GM12891 (cell line): Measurements from ENCODE around the gene DIP2B.
A peak's percentile ranks its signal among the peaks of the same experiment; 100 is the strongest.

Source experiments
- DNase-seq: peaks from one replicate; pipeline ENCODE4 v3.0.0; 2011; ENCODE audit warnings: low spot score; ENCODE audit not compliant: insufficient read length
- FAIRE-seq: peaks from 2 replicates; lab custom pipeline; 2011; peaks lifted over from hg19 to GRCh38; lab: Jason Lieb, UNC
- PAX5 ChIP-seq: IDR thresholded peaks from 2 replicates; pipeline ENCODE4 v1.6.1; 2011; ENCODE audit warnings: low read length, moderate library complexity, mild to moderate bottlenecking; ENCODE audit not compliant: insufficient read depth, severe bottlenecking
- POLR2A ChIP-seq: IDR thresholded peaks from 2 replicates; pipeline ENCODE4 v1.6.1; 2011; ENCODE audit warnings: low read depth, low read length, control low read depth
- POLR2AphosphoS5 ChIP-seq: IDR thresholded peaks from 2 replicates; pipeline ENCODE4 v1.6.1; 2011; ENCODE audit warnings: low read depth, low read length, control low read depth
- POU2F2 ChIP-seq: IDR thresholded peaks from 2 replicates; pipeline ENCODE4 v1.6.1; 2011; ENCODE audit warnings: low read depth, mild to moderate bottlenecking, control low read depth, low read length, moderate library complexity
- SPI1 ChIP-seq: IDR thresholded peaks from 2 replicates; pipeline ENCODE4 v1.6.1; 2011; ENCODE audit warnings: low read depth, low read length, control low read depth
- TAF1 ChIP-seq: IDR thresholded peaks from 2 replicates; pipeline ENCODE4 v1.6.1; 2011; ENCODE audit warnings: low read depth, low read length, control low read depth

Gene DIP2B

DNA sequence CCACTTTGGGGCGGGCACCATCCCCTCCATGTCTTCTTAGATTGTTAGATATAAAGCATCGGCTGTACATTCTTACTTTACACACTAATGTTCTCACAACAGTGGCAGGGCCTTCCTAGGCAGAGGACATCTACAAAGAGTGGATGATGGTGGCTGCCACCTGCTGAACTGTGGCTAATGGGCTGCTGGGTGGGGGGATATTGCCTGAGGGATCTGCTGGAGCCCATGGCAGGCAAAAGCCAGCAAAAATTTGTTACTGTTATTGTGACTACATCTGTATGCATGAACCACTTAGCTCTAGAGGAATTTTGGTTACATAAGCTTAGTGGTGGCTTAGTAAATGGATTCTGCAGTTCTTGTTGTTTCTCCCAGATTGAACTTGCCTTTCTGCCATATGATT lies 52.6 kb downstream of the DIP2B start:
- FAIRE-seq: no peak
- TF ChIP-seq POLR2AphosphoS5 (no peak), SPI1 (no peak), POU2F2 (no peak)
- DNase-seq: no peak

DNA sequence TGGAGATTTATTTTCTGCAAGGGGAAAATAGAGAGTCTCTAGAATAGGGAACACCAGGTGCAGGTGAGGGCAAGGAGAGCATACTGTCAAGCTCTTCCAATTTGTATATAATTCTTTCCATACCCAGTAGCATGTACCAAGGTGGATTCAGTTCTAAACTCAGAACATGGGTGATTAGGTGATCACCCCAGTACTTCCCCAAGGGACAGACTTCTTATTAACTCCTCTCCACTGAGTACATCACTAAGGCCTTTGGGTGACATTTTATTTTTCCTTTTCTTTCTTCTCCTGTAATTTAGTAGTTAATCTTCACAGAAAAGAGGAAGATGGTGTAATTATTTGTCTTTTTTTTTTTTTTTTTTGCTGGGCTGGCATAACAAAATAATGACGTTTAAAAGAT lies 54.2 kb downstream of the DIP2B start:
- FAIRE-seq (no peak), DNase-seq (no peak)
- TF ChIP-seq PAX5: no peak
- no peak for TF ChIP-seq POU2F2

DNA sequence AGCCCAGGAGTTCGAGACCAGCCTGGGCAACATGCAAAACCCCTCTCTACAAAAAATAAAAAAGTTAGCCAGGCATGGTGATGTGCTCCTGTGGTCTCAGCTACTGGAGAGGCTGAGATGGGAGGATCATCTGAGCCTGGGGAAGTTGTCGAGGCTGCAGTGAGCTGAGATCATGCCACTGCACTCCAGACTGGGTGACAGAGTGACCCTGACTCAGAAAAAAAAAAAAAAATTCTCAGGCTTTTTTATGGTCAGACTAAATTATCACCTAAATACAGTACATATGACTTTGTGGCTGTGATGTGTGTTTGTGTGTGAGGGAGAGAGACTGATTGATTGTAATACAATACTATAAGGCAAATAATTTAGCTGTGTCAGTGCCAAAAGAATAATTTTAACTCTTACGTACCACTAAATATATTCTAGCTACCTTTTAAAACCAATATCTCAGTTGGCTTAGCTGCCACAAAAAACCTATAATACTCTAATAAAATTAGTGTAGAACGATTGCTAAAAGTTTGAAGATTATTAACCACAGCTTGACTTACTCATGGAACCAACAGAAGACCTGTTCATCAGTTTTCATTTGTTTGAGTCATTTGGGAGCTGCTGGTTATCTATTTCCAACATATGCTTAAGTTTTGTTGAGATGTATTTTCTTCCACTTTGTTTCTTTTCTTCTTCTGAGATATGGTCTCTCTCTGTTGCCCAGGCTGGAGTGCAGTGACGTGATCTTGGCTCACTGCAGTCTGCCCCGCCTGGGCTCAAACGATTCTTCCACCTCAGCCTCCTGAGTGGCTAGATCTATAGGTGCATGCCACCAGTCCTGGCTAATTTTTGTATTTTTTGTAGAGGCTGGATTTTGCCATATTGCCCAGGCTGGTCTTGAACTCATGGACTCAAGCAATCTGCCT lies 58.0 kb downstream of the DIP2B start:
- TF ChIP-seq POLR2AphosphoS5: no peak
- TF ChIP-seq SPI1: no peak
- TF ChIP-seq POU2F2: no peak
- no peak for TF ChIP-seq PAX5
- no peak for TF ChIP-seq TAF1
- TF ChIP-seq POLR2A: no peak
- DNase-seq (no peak), FAIRE-seq (no peak)

DNA sequence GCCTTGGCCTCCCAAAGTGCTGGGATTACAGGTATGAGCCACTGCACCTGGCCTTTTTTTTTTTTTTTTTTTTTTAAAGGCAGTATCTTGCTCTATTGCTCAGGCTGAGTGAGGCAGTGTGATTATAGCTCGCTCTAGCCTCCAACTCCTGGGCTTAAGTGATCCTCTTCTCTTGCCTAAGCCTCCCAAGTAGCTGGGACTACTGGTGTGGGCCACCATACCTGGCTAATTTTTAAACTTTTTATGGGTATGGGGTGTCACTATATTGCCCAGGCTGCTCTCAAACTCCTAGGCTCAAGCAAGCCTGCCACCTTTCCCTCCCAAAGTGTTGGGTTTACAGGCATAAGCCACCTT lies 58.6 kb downstream of the DIP2B start:
- no peak for FAIRE-seq
- TF ChIP-seq POU2F2 (no peak), PAX5 (no peak), POLR2AphosphoS5 (no peak), SPI1 (no peak), POLR2A (no peak), TAF1 (no peak)
- DNase-seq: no peak

DNA sequence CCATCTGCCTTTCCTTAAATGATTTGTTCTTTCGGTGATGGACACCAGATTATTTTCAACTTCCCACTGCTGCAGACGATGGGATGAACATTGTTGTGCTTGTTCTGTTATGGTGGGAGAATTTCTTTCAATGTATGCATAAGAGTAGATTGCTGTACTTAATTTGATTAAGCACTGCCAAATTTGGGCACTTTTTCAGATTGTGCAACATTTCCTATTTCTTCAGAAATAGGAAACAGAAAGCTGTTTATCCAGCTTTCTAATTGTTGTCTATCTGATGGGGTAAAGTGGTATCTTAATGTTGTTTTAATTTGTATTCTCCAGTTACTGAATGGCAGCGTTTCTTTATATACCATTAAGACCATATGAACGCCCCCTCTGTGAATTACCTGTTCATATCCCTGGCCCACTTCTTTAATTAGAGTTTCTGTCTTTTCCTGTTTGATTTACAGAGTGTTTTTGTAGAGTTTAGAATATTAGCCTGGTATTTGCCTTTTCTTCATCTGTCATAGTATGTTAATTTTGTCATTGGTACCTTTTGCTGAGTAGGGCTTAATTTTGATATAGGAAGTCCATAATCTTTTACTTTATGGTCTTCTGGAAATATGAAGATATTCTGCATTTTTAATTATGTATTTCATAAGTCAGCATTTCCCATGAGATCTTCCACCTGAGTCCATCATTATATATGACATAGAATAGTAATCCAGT lies 59.6 kb downstream of the DIP2B start:
- DNase-seq: no peak
- peak; percentile 59 for FAIRE-seq
- no peak for TF ChIP-seq POU2F2
- TF ChIP-seq POLR2AphosphoS5: no peak
- TF ChIP-seq PAX5: no peak
- no peak for TF ChIP-seq TAF1
- no peak for TF ChIP-seq POLR2A
- no peak for TF ChIP-seq SPI1

DNA sequence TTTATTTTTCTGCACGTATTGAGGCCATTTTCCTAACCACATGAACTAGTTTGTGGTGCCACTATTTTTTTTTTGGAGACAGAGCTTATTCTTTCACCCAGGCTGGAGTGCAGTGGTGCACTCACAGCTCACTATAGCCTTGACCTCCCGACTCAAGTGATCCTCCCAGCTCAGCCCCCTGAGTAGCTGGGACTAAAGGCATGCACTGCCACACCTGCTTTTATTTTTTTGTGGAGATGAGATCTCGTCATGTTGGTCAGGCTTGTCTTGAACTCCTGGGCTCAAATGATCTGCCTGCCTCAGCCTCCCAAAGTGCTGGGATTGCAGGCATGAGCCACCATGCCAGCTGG lies 60.1 kb downstream of the DIP2B start:
- no peak for DNase-seq
- no peak for TF ChIP-seq PAX5
- TF ChIP-seq POLR2AphosphoS5: no peak
- TF ChIP-seq POU2F2: no peak
- TF ChIP-seq TAF1: no peak
- no peak for FAIRE-seq

DNA sequence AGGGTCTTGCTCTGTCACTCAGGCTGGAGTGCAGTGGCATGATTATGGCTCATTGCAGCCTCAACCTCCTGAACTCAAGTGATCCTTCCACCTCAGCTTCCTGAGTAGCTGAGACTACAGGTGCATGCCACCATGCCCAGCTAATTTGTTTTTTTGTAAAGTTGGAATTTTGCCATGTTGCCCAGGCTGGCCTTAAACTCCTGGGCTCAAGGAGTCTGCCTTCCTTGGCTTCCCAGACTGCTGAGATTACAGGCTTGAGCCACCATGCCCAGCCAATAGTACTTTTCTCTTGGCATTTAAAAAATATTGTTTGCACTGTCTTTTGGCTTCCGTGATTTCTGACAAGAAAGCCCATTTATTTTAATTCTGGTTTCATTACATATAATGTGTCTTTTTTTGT lies 61.3 kb downstream of the DIP2B start:
- no peak for DNase-seq
- TF ChIP-seq POLR2A (no peak), POU2F2 (no peak), SPI1 (no peak), POLR2AphosphoS5 (no peak), PAX5 (no peak), TAF1 (no peak)
- FAIRE-seq: no peak

DNA sequence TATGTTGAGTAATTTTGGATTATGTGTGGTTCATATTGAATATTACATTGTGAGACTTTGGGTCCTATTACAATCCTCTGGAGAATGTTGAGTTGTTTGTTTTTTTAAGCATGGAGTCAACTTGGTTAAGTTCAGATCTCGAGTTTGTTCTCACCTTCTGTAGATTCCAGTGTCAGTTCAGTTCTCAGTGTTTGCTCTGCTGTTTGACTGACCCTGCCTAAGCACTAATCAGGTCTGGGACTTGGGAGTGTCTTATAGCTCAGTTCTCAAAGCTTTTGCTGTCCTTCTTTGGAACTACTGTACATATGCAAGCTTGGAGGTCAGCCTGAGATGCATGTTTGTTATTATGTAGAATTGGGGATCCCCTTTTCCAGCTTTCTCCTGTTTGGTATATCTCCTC lies 63.1 kb downstream of the DIP2B start:
- no peak for DNase-seq
- TF ChIP-seq POLR2AphosphoS5 (no peak), POU2F2 (no peak), POLR2A (no peak), PAX5 (no peak), SPI1 (no peak), TAF1 (no peak)
- peak; percentile 38 for FAIRE-seq

DNA sequence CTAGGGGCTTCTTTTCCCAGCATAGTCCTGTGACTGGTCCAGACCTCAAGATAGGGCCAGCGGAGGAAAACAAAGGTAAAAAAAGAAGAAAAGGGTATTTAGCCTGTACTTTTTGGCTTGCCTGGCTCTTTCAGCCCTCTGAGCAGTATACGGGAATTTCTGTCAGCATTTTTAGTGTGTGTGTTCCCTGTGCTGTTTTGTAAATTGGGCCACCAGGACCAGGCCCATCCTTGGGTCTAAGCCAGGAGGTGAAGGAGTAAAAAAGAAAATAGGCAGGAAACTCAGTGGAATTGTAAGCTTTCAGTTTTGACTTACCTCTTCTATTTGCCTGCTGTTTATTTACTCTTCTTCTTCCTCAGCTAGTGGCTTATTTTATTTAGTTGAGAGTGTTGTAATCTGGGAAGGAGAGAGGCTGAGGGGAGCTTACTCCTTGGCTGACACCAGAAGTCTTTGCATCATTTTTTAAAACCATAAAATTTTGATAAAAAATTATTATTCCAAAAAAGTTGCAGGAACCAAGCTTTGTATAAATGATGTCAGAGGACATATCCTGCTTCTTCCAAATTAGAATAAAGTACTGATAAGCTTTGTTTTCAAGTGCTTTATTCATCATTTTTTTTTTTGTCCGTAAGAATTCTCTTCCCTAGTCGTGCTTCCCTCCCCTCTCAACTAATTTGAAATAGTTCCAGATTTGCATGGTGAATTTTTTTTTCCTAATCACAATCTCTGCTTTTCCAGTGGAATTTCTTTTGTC lies 63.7 kb downstream of the DIP2B start:
- FAIRE-seq (no peak), DNase-seq (no peak)
- TF ChIP-seq POLR2AphosphoS5: no peak
- TF ChIP-seq SPI1: no peak
- no peak for TF ChIP-seq POU2F2

DNA sequence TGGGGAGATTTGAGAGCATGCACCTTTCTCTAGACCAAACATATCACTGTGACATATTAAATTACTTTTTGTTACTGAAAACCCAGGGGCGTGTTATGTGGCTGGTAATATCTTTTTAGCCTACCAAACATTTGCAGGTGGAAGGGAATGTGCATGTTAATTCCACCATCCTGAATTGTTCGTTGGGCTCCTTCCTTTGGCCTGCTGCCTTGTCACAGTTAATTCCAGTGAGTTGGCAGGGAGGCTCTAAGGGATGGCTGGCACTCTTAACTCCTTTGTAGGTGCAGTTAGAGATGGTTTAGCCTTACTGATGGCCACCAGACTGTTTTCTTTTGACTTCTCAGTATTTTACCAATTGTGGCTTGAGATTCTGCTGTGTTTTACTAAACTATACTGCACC lies 64.5 kb downstream of the DIP2B start:
- TF ChIP-seq POU2F2 (no peak), PAX5 (no peak), POLR2A (no peak), SPI1 (no peak), POLR2AphosphoS5 (no peak), TAF1 (no peak)
- no peak for FAIRE-seq
- no peak for DNase-seq
